Kidney epithelial cell (primary cell): ENCODE data around the gene MDP1. TPM values are rescaled to one million over a fixed set of nuclear protein-coding genes. Genes with fewer than 3 reads are reported as not detected.

Experiments
- DNase-seq: peaks from one replicate; pipeline ENCODE4 v3.0.0-alpha.2; 2010; ENCODE audit warnings: low read depth
- H3K27me3 ChIP-seq: 2 replicates; pipeline ENCODE4 v1.6.0; 2011; ENCODE audit warnings: low read length; ENCODE audit not compliant: control insufficient read depth, insufficient read depth
- H3K36me3 ChIP-seq: 2 replicates; pipeline ENCODE4 v1.5.1; 2011; ENCODE audit warnings: low read length; ENCODE audit not compliant: control insufficient read depth, insufficient read depth
- H3K4me3 ChIP-seq: 2 replicates; pipeline ENCODE4 v1.5.1; 2011; ENCODE audit warnings: low read depth, mild to moderate bottlenecking, control low read depth, low read length
- total RNA-seq: library from RNA; depleted of rRNA; stranded (reverse); fragments of >200 nt; gene quantifications from 2 replicates; pipeline ENCODE4 v1.2.3, GENCODE V29; 2015
- TF ChIP-seq, protein P1 (sequence below): IDR thresholded peaks from 2 replicates; pipeline ENCODE4 v1.5.1; 2011; ENCODE audit warnings: mild to moderate bottlenecking, moderate library complexity, low read length, control low read depth, inconsistent platforms; ENCODE audit not compliant: insufficient read depth, poor library complexity, severe bottlenecking

MDP1 gene
- total RNA-seq, 1 donor from 2014 or later, result 11.8 TPM

- Histone ChIP-seq H3K27me3 (no peaks in the 10 kb centered on the region), H3K4me3 (no peak overlapping the region), H3K36me3 (no peaks in the 10 kb centered on the region)
- TF ChIP-seq, protein P1, sequence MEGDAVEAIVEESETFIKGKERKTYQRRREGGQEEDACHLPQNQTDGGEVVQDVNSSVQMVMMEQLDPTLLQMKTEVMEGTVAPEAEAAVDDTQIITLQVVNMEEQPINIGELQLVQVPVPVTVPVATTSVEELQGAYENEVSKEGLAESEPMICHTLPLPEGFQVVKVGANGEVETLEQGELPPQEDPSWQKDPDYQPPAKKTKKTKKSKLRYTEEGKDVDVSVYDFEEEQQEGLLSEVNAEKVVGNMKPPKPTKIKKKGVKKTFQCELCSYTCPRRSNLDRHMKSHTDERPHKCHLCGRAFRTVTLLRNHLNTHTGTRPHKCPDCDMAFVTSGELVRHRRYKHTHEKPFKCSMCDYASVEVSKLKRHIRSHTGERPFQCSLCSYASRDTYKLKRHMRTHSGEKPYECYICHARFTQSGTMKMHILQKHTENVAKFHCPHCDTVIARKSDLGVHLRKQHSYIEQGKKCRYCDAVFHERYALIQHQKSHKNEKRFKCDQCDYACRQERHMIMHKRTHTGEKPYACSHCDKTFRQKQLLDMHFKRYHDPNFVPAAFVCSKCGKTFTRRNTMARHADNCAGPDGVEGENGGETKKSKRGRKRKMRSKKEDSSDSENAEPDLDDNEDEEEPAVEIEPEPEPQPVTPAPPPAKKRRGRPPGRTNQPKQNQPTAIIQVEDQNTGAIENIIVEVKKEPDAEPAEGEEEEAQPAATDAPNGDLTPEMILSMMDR, result no peak
- DNase-seq, result no peak
Observed at GRCh38 chr14:24258119-24258518, 42.3 kb upstream of the MDP1 start.

DNA sequence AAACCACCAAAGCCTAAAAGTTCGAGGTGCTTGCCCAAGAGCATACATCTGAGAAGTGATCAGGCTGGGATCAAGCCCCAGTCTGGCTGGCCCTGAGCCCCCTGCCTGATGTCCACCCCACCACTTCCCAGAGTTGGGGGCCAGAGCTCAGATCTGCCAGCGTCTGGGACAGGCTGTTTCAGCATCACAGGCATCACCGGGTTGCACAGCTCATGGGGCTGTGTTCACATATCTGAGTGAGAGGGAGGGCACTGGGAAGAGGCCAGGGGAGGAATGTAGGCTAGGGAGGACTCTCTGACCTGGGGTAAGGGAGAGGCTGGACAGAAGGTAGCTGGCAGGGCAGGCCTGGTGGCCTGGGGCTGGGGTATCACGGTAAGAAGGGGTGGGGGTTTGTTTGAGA is 41.1 kb upstream of the MDP1 start:
- no peaks in the 10 kb centered on the region for H3K36me3 ChIP-seq
- TF ChIP-seq, protein P1, result no peak
- no peak overlapping the region for H3K4me3 ChIP-seq
- no peaks in the 10 kb centered on the region for H3K27me3 ChIP-seq
- no peak for DNase-seq

GRCh38 chr14:24255931-24256711 is 40.3 kb upstream of the MDP1 start:
- no peaks in the 10 kb centered on the region for H3K27me3 ChIP-seq
- H3K36me3 ChIP-seq, result no peaks in the 10 kb centered on the region
- TF ChIP-seq, protein P1, result no peak
- no peak for DNase-seq
- no peak overlapping the region for H3K4me3 ChIP-seq

GRCh38 chr14:24255438-24255837 is 39.6 kb upstream of the MDP1 start:
- H3K27me3 ChIP-seq, result no peaks in the 10 kb centered on the region
- H3K4me3 ChIP-seq, result no peak overlapping the region
- TF ChIP-seq, protein P1, result no peak
- no peak for DNase-seq
- no peaks in the 10 kb centered on the region for H3K36me3 ChIP-seq

DNA sequence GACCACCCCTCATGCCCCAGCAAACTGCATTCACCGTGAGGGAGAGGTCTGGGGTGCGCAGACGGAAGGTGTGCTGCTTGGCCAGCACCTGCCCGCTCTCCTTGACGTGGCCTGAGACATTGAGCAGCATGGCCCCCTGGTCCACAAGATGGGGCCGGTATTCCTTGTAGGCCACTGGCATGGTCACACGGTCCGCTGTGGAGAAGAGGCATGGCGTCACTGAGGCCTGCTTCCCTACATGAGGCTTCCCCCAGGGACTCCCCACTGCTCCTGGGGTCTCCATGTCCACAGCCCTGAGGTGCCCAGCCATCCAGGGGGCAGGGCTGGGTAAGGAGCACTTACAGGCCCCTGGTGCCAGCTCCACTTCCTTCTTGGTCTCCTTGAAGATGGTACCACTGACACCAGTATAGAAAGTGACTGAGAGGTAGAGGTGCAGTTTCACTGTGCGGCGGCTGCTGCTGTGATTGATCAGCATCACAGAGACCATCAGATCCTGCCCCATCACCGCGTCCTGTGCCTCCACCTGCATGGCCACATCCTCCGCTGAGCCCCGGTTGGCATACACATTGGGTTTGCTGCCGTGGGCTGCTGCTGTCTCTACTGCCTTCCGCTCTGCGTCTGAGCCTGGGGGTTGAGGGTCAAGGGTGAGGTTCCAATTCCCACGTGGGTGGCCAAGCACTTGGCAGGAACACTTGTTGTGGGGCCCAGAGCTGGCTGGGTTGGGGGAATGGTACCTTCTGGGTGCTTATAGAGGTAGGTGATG is 38.9 kb upstream of the MDP1 start:
- H3K27me3 ChIP-seq, result no peaks in the 10 kb centered on the region
- DNase-seq, result no peak
- H3K36me3 ChIP-seq, result no peaks in the 10 kb centered on the region
- TF ChIP-seq, protein P1, result no peak
- H3K4me3 ChIP-seq, result no peak overlapping the region

- Histone ChIP-seq H3K4me3 (no peak overlapping the region), H3K36me3 (no peaks in the 10 kb centered on the region), H3K27me3 (no peaks in the 10 kb centered on the region)
- no peak for DNase-seq
- TF ChIP-seq, protein P1, result no peak
Observed at GRCh38 chr14:24253936-24254335, 38.1 kb upstream of the MDP1 start.
